Stomach (tissue), 4 donors: ENCODE data around the gene PHRF1.

Experiments used
- CTCF ChIP-seq, 7 experiments: fragments of 450-650 bp in 4 of 7; fragments of 200-600 bp in 3 of 7; sonication (generic) in 3 of 7; IDR thresholded peaks; one replicate each; pipeline ENCODE4 v1.5.1; 2016 to 2019; ENCODE audit warnings: antibody characterized with exemption in 7 of 7, control low read depth in 2 of 7, mild to moderate bottlenecking in 1 of 7
- EP300 ChIP-seq: sonication (generic); formaldehyde crosslinking; IDR thresholded peaks from one replicate; pipeline ENCODE4 v1.6.1; 2017; ENCODE audit warnings: antibody characterized with exemption
- POLR2A ChIP-seq, 4 donors: fragments of 450-650 bp; IDR thresholded peaks; one replicate each; pipeline ENCODE4 v1.6.1; 2016; ENCODE audit warnings: antibody characterized with exemption in 4 of 4, control low read depth in 2 of 4, mild to moderate bottlenecking in 1 of 4, moderate library complexity in 1 of 4
- POLR2AphosphoS5 ChIP-seq, 3 donors: sonication (generic); formaldehyde crosslinking; IDR thresholded peaks; one replicate each; pipeline ENCODE4 v1.6.1; 2016; ENCODE audit warnings: antibody characterized with exemption in 3 of 3

- TF ChIP-seq POLR2A (IDR thresholded peaks at IDR 0.05) (no peak), CTCF (IDR thresholded peaks at IDR 0.05) (no peak), POLR2AphosphoS5 (IDR thresholded peaks at IDR 0.05) (no peak), EP300 (no peak)
These were observed 31.5 kb upstream of the PHRF1 start for GRCh38 chr11:544817-545166.
